IPS-15b (cell line): ENCODE results near the gene CHST11.

ENCODE experiments used
- H3K27me3 ChIP-seq: one replicate; pipeline ENCODE4 v1.6.1; 2013; ENCODE audit warnings: low read length; ENCODE audit not compliant: control insufficient read depth, insufficient read depth
- H3K36me3 ChIP-seq: one replicate; pipeline ENCODE4 v1.6.1; 2013; ENCODE audit warnings: low read length; ENCODE audit not compliant: control insufficient read depth, insufficient read depth
- H3K4me1 ChIP-seq: one replicate; pipeline ENCODE4 v1.6.1; 2013; ENCODE audit warnings: mild to moderate bottlenecking, low read length; ENCODE audit not compliant: control insufficient read depth, insufficient read depth
- H3K4me3 ChIP-seq: one replicate; pipeline ENCODE4 v1.5.1; 2013; ENCODE audit warnings: low read depth, low read length
- H3K9ac ChIP-seq: one replicate; pipeline ENCODE4 v1.6.1; 2013; ENCODE audit warnings: low read depth, mild to moderate bottlenecking, low read length
- H3K9me3 ChIP-seq: one replicate; pipeline ENCODE4 v1.6.1; 2013; ENCODE audit warnings: mild to moderate bottlenecking, low read length; ENCODE audit not compliant: control insufficient read depth, insufficient read depth

CHST11 gene

GRCh38 chr12:104627231-104627989 is 170.7 kb downstream of the CHST11 start:
- H3K9ac ChIP-seq: no peak overlapping the region
- no peaks in the 10 kb centered on the region for H3K36me3 ChIP-seq
- H3K9me3 ChIP-seq: no peaks in the 10 kb centered on the region
- H3K27me3 ChIP-seq: no peaks in the 10 kb centered on the region
- H3K4me3 ChIP-seq: no peak overlapping the region
- H3K4me1 ChIP-seq: peaks cover 12% of the 10 kb centered on the region

GRCh38 chr12:104627990-104628830 is 171.5 kb downstream of the CHST11 start:
- Histone ChIP-seq H3K9me3 (no peaks in the 10 kb centered on the region), H3K4me3 (no peak overlapping the region), H3K4me1 (peaks cover 12% of the 10 kb centered on the region), H3K9ac (no peak overlapping the region), H3K27me3 (no peaks in the 10 kb centered on the region), H3K36me3 (no peaks in the 10 kb centered on the region)

DNA sequence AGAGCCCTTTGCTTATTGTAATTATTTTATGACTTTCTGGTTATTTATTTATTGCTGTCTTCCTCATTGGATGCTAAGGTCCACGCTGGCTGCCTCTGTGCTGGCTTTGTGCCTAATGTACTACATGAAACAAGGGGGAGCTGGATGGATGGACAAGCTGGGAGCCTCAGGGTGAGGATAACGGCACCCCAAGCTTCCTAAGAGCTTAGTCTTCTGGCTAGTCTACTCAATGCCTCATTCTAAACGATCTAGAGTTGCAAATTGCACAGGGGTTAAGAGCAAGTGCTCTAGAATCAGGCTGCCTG is 172.0 kb downstream of the CHST11 start:
- no peak overlapping the region for H3K9ac ChIP-seq
- no peak overlapping the region for H3K4me3 ChIP-seq
- peaks cover 12% of the 10 kb centered on the region for H3K4me1 ChIP-seq

GRCh38 chr12:104630230-104630670 is 173.5 kb downstream of the CHST11 start:
- Histone ChIP-seq H3K36me3 (no peaks in the 10 kb centered on the region), H3K9me3 (no peaks in the 10 kb centered on the region), H3K9ac (no peak overlapping the region), H3K4me3 (no peak overlapping the region), H3K4me1 (peaks cover 12% of the 10 kb centered on the region), H3K27me3 (no peaks in the 10 kb centered on the region)

More for the DNA sequence above, 172.0 kb downstream of the CHST11 start:
- Histone ChIP-seq H3K36me3 (no peaks in the 10 kb centered on the region), H3K27me3 (no peaks in the 10 kb centered on the region), H3K9me3 (no peaks in the 10 kb centered on the region)

GRCh38 chr12:104631867-104632266 is 175.1 kb downstream of the CHST11 start:
- H3K9me3 ChIP-seq: no peaks in the 10 kb centered on the region
- H3K36me3 ChIP-seq: no peaks in the 10 kb centered on the region
- no peak overlapping the region for H3K4me3 ChIP-seq
- H3K4me1 ChIP-seq: peaks cover 12% of the 10 kb centered on the region
- H3K27me3 ChIP-seq: no peaks in the 10 kb centered on the region
- H3K9ac ChIP-seq: no peak overlapping the region

DNA sequence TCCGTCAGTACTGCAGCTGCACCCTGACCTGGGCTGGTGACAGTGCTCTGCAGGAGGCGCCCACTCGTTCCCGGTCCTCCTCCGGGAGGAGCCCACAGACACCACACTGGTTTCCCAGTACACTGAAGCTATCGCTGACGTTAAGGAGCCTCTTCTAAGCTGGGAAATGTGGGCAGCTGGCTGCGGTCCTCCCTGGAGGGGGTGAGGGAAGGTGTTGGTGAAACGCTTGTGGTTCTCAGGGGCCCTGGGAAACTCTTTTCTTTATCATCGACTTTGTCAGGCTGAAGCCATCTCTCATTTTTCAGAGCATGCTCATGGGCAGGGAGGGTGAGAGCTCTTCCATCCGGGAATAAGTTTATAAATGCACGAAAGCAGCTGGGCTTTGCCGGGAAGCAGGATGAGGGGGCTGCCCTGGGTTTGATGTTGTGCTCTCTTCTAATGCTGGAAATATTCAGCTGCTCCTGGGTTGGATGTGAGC is 176.0 kb downstream of the CHST11 start:
- H3K9ac ChIP-seq: no peak overlapping the region
- no peaks in the 10 kb centered on the region for H3K36me3 ChIP-seq
- no peaks in the 10 kb centered on the region for H3K9me3 ChIP-seq
- peaks cover 12% of the 10 kb centered on the region for H3K4me1 ChIP-seq
- H3K4me3 ChIP-seq: no peak overlapping the region
- H3K27me3 ChIP-seq: no peaks in the 10 kb centered on the region

DNA sequence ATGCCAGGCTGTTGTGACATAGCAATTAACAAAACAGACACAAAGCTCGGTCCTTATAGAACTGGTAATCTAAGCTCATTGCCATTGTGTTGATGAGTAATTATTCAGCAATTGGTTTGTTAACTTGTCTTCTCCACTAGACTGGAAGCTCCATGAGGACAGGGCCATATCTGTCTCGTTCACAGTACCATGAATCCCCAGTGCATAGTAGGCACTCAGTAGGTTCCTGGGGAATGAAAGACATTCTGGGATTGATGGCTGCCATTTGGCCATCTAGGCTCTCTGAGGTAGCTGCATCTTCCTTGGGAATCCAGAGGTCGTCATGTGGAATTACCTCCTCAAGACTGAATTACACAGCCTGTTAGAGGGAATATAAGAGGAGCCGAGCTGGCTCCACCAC is 177.3 kb downstream of the CHST11 start:
- Histone ChIP-seq H3K36me3 (no peaks in the 10 kb centered on the region), H3K27me3 (no peaks in the 10 kb centered on the region), H3K4me3 (no peak overlapping the region), H3K9ac (no peak overlapping the region), H3K4me1 (peaks cover 12% of the 10 kb centered on the region), H3K9me3 (no peaks in the 10 kb centered on the region)

- Histone ChIP-seq H3K4me3 (no peak overlapping the region), H3K4me1 (peaks cover 12% of the 10 kb centered on the region), H3K9ac (no peak overlapping the region), H3K9me3 (no peaks in the 10 kb centered on the region), H3K27me3 (no peaks in the 10 kb centered on the region), H3K36me3 (no peaks in the 10 kb centered on the region)
These were observed 178.1 kb downstream of the CHST11 start for GRCh38 chr12:104634852-104635251.

- no peak overlapping the region for H3K4me3 ChIP-seq
These were observed 179.0 kb downstream of the CHST11 start for GRCh38 chr12:104635607-104636343.

GRCh38 chr12:104636496-104636895 is 179.7 kb downstream of the CHST11 start:
- H3K27me3 ChIP-seq: no peaks in the 10 kb centered on the region
- no peak overlapping the region for H3K9ac ChIP-seq
- no peaks in the 10 kb centered on the region for H3K4me1 ChIP-seq

More at GRCh38 chr12:104635607-104636343, 179.0 kb downstream of the CHST11 start:
- Histone ChIP-seq H3K9ac (no peak overlapping the region), H3K4me1 (peaks cover 3% of the 10 kb centered on the region), H3K27me3 (no peaks in the 10 kb centered on the region), H3K36me3 (no peaks in the 10 kb centered on the region), H3K9me3 (no peaks in the 10 kb centered on the region)

GRCh38 chr12:104637604-104638003 is 180.9 kb downstream of the CHST11 start:
- no peak overlapping the region for H3K4me3 ChIP-seq
- no peaks in the 10 kb centered on the region for H3K36me3 ChIP-seq
- H3K4me1 ChIP-seq: no peaks in the 10 kb centered on the region
- no peak overlapping the region for H3K9ac ChIP-seq
- no peaks in the 10 kb centered on the region for H3K9me3 ChIP-seq
- H3K27me3 ChIP-seq: no peaks in the 10 kb centered on the region

More at GRCh38 chr12:104636496-104636895, 179.7 kb downstream of the CHST11 start:
- H3K36me3 ChIP-seq: no peaks in the 10 kb centered on the region
- H3K9me3 ChIP-seq: no peaks in the 10 kb centered on the region
- H3K4me3 ChIP-seq: no peak overlapping the region
